DND-41 (cell line): ENCODE measurements around the gene CLTCL1.

Experiments used
- ATAC-seq: fragments of 200-7000 bp; cut with Tn5 transposase; 3 replicates; pipeline ENCODE4 v1.9.1; 2021; ENCODE audit warnings: low read depth; ENCODE audit not compliant: insufficient read depth
- DNase-seq: peaks from one replicate; pipeline ENCODE4 v3.0.0-alpha.2; 2020
- H2AFZ ChIP-seq: 2 replicates; pipeline ENCODE4 v1.6.0; 2012; ENCODE audit warnings: low read depth, low read length
- H3K27ac ChIP-seq: 2 replicates; pipeline ENCODE4 v1.5.1; 2012; ENCODE audit warnings: low read length, inconsistent platforms
- H3K27me3 ChIP-seq: fragments of 200-600 bp; sonication (generic); 2 replicates; pipeline ENCODE4 v1.6.0; 2012; ENCODE audit warnings: low read length, mild to moderate bottlenecking, inconsistent platforms; ENCODE audit not compliant: insufficient read depth, poor library complexity
- H3K36me3 ChIP-seq: 2 replicates; pipeline ENCODE4 v1.5.1; 2012; ENCODE audit warnings: low read length, inconsistent platforms; ENCODE audit not compliant: insufficient read depth
- H3K4me1 ChIP-seq: 2 replicates; pipeline ENCODE4 v1.5.1; 2012; ENCODE audit warnings: mild to moderate bottlenecking, low read length; ENCODE audit not compliant: insufficient read depth
- H3K4me2 ChIP-seq: 2 replicates; pipeline ENCODE4 v1.6.0; 2012; ENCODE audit warnings: mild to moderate bottlenecking, moderate library complexity, low read length, inconsistent platforms; ENCODE audit not compliant: insufficient read depth
- H3K4me3 ChIP-seq, 2 experiments: fragments of 200-600 bp in 1 of 2; shearing (Covaris generic) in 1 of 2; 2 replicates each; pipeline ENCODE4 v1.5.1; 2012 to 2016; ENCODE audit warnings: inconsistent platforms in 2 of 2, low read length in 2 of 2, mild to moderate bottlenecking in 2 of 2, low read depth in 1 of 2, moderate library complexity in 1 of 2
- H3K79me2 ChIP-seq: 2 replicates; pipeline ENCODE4 v1.6.0; 2012; ENCODE audit warnings: low read length, inconsistent platforms; ENCODE audit not compliant: insufficient read depth
- H3K9ac ChIP-seq: 2 replicates; pipeline ENCODE4 v1.6.0; 2012; ENCODE audit warnings: low read depth, mild to moderate bottlenecking, inconsistent platforms, low read length, moderate library complexity
- H3K9me3 ChIP-seq: 2 replicates; pipeline ENCODE4 v1.5.1; 2012; ENCODE audit warnings: low read length, moderate library complexity, mild to moderate bottlenecking, inconsistent platforms; ENCODE audit not compliant: insufficient read depth, severe bottlenecking
- H4K20me1 ChIP-seq: 2 replicates; pipeline ENCODE4 v1.6.0; 2012; ENCODE audit warnings: low read length; ENCODE audit not compliant: insufficient read depth
- EZH2 ChIP-seq: IDR thresholded peaks from 3 replicates; pipeline ENCODE4 v1.6.1; 2012; ENCODE audit warnings: borderline replicate concordance, low read depth, mild to moderate bottlenecking, moderate library complexity, low read length, inconsistent platforms; ENCODE audit not compliant: severe bottlenecking
- TF ChIP-seq, protein P1 (sequence below): IDR thresholded peaks from 2 replicates; pipeline ENCODE4 v1.5.1; 2012; ENCODE audit warnings: borderline replicate concordance, low read length, moderate library complexity, mild to moderate bottlenecking; ENCODE audit not compliant: poor library complexity, severe bottlenecking; ENCODE audit errors: extremely low read depth

The CLTCL1 gene

DNA sequence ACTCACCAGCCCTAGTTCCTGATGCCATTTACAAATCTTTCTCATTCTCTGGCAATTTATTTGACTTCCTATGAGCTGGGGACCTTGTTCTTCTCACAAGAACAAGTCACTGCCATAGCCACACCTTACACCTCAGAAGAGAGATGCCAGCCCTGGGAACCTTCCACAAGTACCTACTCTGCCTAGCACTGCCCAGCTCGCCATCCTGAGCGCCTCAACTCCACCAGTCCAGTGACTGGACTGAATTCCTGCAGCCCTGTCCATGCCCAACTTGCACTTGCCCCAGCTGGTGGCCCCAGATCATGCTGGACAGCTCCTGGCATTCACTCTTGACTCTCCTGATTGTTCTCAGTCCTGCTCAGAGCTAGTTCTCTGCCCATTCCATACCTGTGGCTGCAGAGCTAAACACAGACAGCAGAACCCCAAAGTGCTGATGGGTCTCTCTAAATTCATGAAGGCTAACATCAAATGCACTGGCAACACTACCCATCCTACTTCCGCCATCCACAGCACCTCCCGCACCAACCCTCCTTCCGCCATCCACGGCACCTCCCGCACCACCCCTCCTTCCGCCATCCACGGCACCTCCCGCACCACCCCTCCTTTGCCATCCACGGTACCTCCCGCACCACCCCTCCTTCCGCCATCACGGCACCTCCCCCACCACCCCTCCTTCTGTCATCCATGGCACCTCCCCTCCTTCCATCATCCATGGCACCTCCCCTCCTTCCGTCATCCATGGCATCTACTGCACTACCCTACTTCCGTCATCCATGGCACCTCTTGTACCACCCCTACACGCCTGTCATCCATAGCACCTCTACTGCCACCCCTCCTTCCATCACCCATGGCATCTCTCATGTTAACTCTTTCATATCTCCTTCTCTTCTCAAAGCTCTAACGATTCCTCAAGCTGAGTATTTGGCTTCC, 89.4 kb downstream of the CLTCL1 start:
- no peak overlapping the region for H2AFZ ChIP-seq
- no peak overlapping the region for H3K4me2 ChIP-seq
- no peak overlapping the region for H3K27ac ChIP-seq
- TF ChIP-seq, protein P1, sequence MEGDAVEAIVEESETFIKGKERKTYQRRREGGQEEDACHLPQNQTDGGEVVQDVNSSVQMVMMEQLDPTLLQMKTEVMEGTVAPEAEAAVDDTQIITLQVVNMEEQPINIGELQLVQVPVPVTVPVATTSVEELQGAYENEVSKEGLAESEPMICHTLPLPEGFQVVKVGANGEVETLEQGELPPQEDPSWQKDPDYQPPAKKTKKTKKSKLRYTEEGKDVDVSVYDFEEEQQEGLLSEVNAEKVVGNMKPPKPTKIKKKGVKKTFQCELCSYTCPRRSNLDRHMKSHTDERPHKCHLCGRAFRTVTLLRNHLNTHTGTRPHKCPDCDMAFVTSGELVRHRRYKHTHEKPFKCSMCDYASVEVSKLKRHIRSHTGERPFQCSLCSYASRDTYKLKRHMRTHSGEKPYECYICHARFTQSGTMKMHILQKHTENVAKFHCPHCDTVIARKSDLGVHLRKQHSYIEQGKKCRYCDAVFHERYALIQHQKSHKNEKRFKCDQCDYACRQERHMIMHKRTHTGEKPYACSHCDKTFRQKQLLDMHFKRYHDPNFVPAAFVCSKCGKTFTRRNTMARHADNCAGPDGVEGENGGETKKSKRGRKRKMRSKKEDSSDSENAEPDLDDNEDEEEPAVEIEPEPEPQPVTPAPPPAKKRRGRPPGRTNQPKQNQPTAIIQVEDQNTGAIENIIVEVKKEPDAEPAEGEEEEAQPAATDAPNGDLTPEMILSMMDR = no peak
- TF ChIP-seq EZH2 = no peak
- H3K27me3 ChIP-seq = no peaks in the 10 kb centered on the region
- no peaks in the 10 kb centered on the region for H3K36me3 ChIP-seq
- no peaks in the 10 kb centered on the region for H3K9me3 ChIP-seq
- no peaks in the 10 kb centered on the region for H4K20me1 ChIP-seq
- DNase-seq (no peak), ATAC-seq (no peak)
- no peaks in the 10 kb centered on the region for H3K79me2 ChIP-seq
- no peak overlapping the region for H3K4me3 ChIP-seq
- H3K9ac ChIP-seq = no peak overlapping the region
- H3K4me1 ChIP-seq = no peaks in the 10 kb centered on the region

DNA sequence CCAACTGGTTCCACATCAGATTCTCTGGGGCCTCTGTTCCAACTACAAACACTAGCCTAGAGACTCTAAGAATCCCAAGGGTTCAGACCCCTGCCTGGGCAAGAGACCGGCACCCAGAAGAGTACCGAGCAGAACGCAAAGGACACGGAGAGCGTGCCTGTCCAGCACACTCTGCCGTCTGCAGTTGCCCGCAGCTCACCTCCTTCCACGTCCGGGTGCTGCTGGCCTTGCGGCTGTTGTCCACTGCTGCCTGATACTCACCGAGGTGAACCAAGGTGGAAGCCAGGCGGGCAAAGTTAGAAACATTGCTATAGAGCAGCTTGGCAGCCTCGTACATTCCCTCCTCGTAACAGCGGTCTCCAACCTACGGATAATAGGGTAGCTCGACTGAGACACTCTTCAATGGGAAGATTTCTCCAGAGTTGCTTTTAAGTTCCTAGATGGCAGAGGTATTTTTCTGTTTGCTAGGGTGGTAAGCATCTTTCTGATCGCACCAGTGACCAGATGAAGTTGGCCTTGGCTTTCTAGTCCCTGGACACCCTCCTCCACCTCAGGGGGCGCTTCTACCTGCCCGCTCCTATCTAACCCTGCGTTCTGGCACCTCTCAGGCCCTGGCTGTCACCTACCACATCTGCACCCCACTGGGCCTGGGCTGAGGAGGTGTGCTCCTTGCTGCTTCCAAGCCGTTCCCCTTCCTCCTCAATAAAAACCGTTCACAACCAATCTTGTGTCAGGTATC, 90.2 kb downstream of the CLTCL1 start:
- no peak overlapping the region for H3K9ac ChIP-seq
- DNase-seq (no peak), ATAC-seq (no peak)
- H3K27ac ChIP-seq = no peak overlapping the region
- no peaks in the 10 kb centered on the region for H3K27me3 ChIP-seq
- no peaks in the 10 kb centered on the region for H3K9me3 ChIP-seq
- no peaks in the 10 kb centered on the region for H3K4me1 ChIP-seq
- H3K79me2 ChIP-seq = no peaks in the 10 kb centered on the region
- TF ChIP-seq EZH2 = no peak
- TF ChIP-seq, protein P1 = no peak
- no peaks in the 10 kb centered on the region for H3K36me3 ChIP-seq
- no peak overlapping the region for H3K4me2 ChIP-seq
- no peak overlapping the region for H3K4me3 ChIP-seq
- H4K20me1 ChIP-seq = no peaks in the 10 kb centered on the region
- H2AFZ ChIP-seq = no peak overlapping the region

DNA sequence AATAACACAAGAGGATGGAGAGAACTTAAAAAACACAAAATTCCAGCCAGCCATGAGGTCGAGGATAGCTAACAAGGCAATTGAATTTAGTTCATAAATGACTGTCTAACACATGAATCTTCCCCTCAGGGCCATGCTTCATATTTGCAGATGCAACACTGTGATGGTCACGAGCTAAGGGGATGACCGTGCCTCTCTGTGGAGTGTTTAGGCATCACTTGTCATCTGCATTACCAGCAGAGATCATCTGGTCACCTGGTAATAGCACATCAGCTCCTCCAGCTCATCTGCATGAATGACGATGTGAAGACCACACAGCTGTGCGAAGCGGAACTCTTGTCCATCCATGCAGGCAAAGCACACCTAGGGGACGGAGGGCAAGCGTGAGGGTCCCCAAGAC, 92.0 kb downstream of the CLTCL1 start:
- Histone ChIP-seq H3K4me3 (no peak overlapping the region), H3K9ac (no peak overlapping the region), H3K9me3 (no peaks in the 10 kb centered on the region), H3K4me1 (no peaks in the 10 kb centered on the region), H3K27me3 (no peaks in the 10 kb centered on the region), H4K20me1 (no peaks in the 10 kb centered on the region), H3K4me2 (no peak overlapping the region), H3K27ac (no peak overlapping the region), H2AFZ (no peak overlapping the region), H3K79me2 (no peaks in the 10 kb centered on the region), H3K36me3 (no peaks in the 10 kb centered on the region)
- no peak for ATAC-seq
- DNase-seq = no peak
- TF ChIP-seq EZH2 = no peak
- TF ChIP-seq, protein P1 = no peak
